ENCODE measurements around the gene PYM1. TPM values are rescaled to one million over a fixed set of nuclear protein-coding genes. Genes with fewer than 3 reads are reported as not detected.

PYM1 gene
- total RNA-seq, 3 donors from 2014 or later (not counting 1 experiment from before 2014, with no cell fraction given): 18.5 to 21.2 (median 19.1) TPM

DNA sequence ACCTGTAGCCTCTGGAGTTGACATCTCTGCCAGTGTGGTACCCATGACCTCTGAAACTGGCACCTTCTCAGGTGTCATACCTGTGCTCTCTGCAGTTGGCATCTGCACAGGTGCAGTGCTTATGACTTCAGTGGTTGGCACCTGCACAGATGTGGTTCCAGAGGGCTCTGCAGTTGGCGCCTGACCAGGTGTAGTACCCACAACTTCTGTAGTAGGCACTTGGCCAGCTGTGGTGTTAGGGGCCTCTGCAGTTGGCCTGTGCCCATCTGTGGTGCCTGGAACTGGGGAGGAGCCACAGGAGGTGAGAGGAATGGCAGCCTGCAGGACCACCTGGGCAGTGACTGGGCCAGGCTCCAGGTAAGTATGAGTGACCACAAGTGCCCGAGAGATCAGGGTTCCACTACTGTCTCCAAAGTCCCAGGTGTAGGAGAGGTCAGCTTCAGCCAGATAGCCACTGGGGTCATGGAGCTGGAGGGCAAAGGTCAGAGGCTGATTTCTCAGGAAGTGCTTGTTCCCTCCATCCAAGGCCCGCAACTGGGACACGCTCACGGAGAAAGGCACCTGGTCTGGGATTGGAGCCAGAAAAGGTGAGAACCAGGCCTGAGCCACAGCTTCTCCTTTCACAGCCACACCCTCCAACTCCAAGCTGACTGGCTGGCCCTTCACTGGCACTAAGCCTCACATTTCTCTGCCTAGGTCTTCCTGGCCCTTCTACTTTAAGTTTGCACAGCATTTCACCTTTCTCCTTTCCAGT, 29.6 kb upstream of the PYM1 start:
- Mint-ChIP-seq H3K36me3 (peaks cover 10% of the 10 kb centered on the region), H3K4me1 (no peaks in the 10 kb centered on the region), H3K4me3 (no peak overlapping the region), H3K9me3 (no peaks in the 10 kb centered on the region), H3K27me3 (ENCODE audit: low read depth in 2 of 2) (no peaks in the 10 kb centered on the region), H3K27ac (peak overlapping the region in 1 of 2 donors; percentile 13)
- DNase-seq (no peak), ATAC-seq (no peak)
- peaks cover 17% of the 10 kb centered on the region for H3K36me3 ChIP-seq (ENCODE audit: control insufficient read depth, insufficient read depth, low read length)
- intact Hi-C loops (cut with micrococcal nuclease): no loop called here
- 77% methylated on average over 5 of the region's 5 CpGs for WGBS (ENCODE audit: insufficient coverage)
- no peaks in the 10 kb centered on the region for H3K4me1 ChIP-seq (ENCODE audit: control insufficient read depth, insufficient read depth, low read length)
- H3K9me3 ChIP-seq (ENCODE audit: control insufficient read depth, insufficient read depth, low read length): no peaks in the 10 kb centered on the region
- H3K4me3 ChIP-seq (ENCODE audit: low read length): no peak overlapping the region
- no peaks in the 10 kb centered on the region for H3K27me3 ChIP-seq (ENCODE audit: control insufficient read depth, insufficient read depth, low read length)
- H3K27ac ChIP-seq (ENCODE audit: low read length): no peak overlapping the region
- TF ChIP-seq, protein P1, sequence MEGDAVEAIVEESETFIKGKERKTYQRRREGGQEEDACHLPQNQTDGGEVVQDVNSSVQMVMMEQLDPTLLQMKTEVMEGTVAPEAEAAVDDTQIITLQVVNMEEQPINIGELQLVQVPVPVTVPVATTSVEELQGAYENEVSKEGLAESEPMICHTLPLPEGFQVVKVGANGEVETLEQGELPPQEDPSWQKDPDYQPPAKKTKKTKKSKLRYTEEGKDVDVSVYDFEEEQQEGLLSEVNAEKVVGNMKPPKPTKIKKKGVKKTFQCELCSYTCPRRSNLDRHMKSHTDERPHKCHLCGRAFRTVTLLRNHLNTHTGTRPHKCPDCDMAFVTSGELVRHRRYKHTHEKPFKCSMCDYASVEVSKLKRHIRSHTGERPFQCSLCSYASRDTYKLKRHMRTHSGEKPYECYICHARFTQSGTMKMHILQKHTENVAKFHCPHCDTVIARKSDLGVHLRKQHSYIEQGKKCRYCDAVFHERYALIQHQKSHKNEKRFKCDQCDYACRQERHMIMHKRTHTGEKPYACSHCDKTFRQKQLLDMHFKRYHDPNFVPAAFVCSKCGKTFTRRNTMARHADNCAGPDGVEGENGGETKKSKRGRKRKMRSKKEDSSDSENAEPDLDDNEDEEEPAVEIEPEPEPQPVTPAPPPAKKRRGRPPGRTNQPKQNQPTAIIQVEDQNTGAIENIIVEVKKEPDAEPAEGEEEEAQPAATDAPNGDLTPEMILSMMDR (IDR thresholded peaks at IDR 0.05): no peak

DNA sequence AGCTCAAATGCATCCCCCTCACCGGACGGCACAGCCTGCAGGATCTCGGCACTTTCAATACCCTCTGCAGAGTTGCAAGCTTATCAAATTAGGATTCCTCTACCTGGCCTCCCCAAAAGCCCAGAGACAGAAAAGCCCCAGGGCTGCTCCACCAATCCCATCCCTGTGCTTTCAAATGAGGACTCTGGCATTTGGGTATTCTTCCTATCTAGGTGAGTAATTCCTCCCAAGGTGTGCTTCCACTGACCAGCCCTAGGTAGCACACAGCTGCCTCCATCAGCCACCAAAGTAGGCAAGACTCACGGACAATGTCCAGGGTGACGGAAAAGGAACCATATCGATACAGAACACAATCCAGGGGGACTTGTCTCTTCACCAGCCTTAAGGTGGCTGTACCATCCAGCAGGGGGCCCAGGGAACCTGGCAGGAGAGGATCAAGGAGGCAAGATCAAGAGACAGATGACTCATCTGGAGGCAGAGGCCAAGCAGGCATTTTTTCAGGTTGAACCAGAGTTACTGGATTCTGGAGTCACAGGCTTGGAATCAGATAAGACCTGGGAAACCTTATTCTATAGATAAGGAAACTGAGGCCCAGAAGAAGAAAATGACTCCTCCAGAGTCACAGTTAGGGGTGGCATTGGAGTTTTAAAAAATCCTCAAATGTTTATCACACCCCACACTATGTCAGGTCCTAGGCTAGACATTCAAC, 28.3 kb upstream of the PYM1 start:
- no peak overlapping the region for H3K4me3 Mint-ChIP-seq
- H3K36me3 ChIP-seq (ENCODE audit: control insufficient read depth, insufficient read depth, low read length): peaks cover 30% of the 10 kb centered on the region
- no peaks in the 10 kb centered on the region for H3K27me3 ChIP-seq (ENCODE audit: control insufficient read depth, insufficient read depth, low read length)
- ATAC-seq (no peak), DNase-seq (peak in 1 of 2 donors; percentile 61)
- H3K36me3 Mint-ChIP-seq: peaks cover 10% of the 10 kb centered on the region
- no peaks in the 10 kb centered on the region for H3K4me1 ChIP-seq (ENCODE audit: control insufficient read depth, insufficient read depth, low read length)
- H3K9me3 ChIP-seq (ENCODE audit: control insufficient read depth, insufficient read depth, low read length): no peaks in the 10 kb centered on the region
- H3K27ac ChIP-seq (ENCODE audit: low read length): no peak overlapping the region
- H3K4me3 ChIP-seq (ENCODE audit: low read length): no peak overlapping the region
- intact Hi-C loops (cut with micrococcal nuclease): no loop called here
- H3K9me3 Mint-ChIP-seq: no peaks in the 10 kb centered on the region
- H3K4me1 Mint-ChIP-seq: peaks cover 0 to 5% of the 10 kb centered on the region in 2 donors
- peak overlapping the region in 1 of 2 donors; percentile 58 for H3K27ac Mint-ChIP-seq
- TF ChIP-seq, protein P1 (IDR thresholded peaks at IDR 0.05): no peak
- H3K27me3 Mint-ChIP-seq (ENCODE audit: low read depth in 2 of 2): no peaks in the 10 kb centered on the region
- 93% methylated on average over 6 of the region's 6 CpGs for WGBS (ENCODE audit: insufficient coverage)

DNA sequence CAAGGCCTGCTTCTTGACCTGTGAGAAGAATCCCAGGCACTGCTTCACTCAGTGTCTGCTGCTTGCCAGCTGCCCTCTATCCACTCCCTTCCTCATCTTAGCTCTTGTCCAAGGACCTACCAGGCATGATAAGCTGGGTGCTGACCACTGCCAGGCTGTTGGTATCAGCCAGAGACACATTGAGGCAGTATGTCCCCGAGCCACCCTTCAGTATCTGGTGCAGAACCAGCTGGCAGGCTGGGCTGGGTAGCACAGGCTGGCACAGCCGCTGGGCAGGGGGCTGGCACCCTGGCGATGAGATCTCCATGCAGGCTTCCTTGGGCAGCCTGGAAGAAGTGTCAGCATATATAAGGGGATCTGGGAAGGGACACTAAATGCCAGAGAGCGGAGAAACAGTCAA, 27.6 kb upstream of the PYM1 start:
- Histone ChIP-seq H3K4me1 (ENCODE audit: control insufficient read depth, insufficient read depth, low read length) (no peaks in the 10 kb centered on the region), H3K27me3 (ENCODE audit: control insufficient read depth, insufficient read depth, low read length) (no peaks in the 10 kb centered on the region), H3K9me3 (ENCODE audit: control insufficient read depth, insufficient read depth, low read length) (no peaks in the 10 kb centered on the region), H3K27ac (ENCODE audit: low read length) (no peak overlapping the region), H3K36me3 (ENCODE audit: control insufficient read depth, insufficient read depth, low read length) (peaks cover 31% of the 10 kb centered on the region), H3K4me3 (ENCODE audit: low read length) (no peak overlapping the region)
- intact Hi-C loops (cut with micrococcal nuclease): no loop called here
- H3K36me3 Mint-ChIP-seq: peaks cover 10% of the 10 kb centered on the region
- H3K27ac Mint-ChIP-seq: peak overlapping the region in 1 of 2 donors; percentile 58
- H3K9me3 Mint-ChIP-seq: no peaks in the 10 kb centered on the region
- 96% methylated on average over 4 of the region's 4 CpGs for WGBS (ENCODE audit: insufficient coverage)
- no peak for ATAC-seq
- no peak overlapping the region for H3K4me3 Mint-ChIP-seq
- no peaks in the 10 kb centered on the region for H3K27me3 Mint-ChIP-seq (ENCODE audit: low read depth in 2 of 2)
- no peak for DNase-seq
- H3K4me1 Mint-ChIP-seq: peaks cover 0 to 5% of the 10 kb centered on the region in 2 donors
- TF ChIP-seq, protein P1 (IDR thresholded peaks at IDR 0.05): no peak
